ENCODE results near the gene HNRNPUL2. TPM values are rescaled to one million over a fixed set of nuclear protein-coding genes. Genes with fewer than 3 reads are reported as not detected.

Gene HNRNPUL2
- total and polyA plus RNA-seq, 10 of the 15 experiments (the other 5 are each of a cell fraction or from before 2014, with no cell fraction given): 1.6 to 72.2 (median 14.9) TPM

- SMC1A ChIA-PET (ENCODE audit: uncharacterized antibody, unreplicated experiment): no interaction called here
- intact Hi-C loops (cut with micrococcal nuclease; ENCODE audit: unreplicated experiment): no loop called here
- Histone ChIP-seq H3K4me1 (ENCODE audit: control insufficient read depth, insufficient read depth, low read length) (peaks cover 11% of the 10 kb centered on the region), H3K79me2 (ENCODE audit: control insufficient read depth, insufficient read depth, low read length) (peaks cover 20% of the 10 kb centered on the region), H3K27me3 (replicated peaks in 1 of 2; ENCODE audit: control insufficient read depth in 2 of 2, insufficient read depth in 2 of 2, low read length in 1 of 2) (no peaks in the 10 kb centered on the region), H4K20me1 (ENCODE audit: control insufficient read depth, insufficient read depth) (no peaks in the 10 kb centered on the region; the same call in 1 of the 2 replicates), H3K36me3 (ENCODE audit: control insufficient read depth in 2 of 2, insufficient read depth in 2 of 2, low read length in 1 of 2) (peaks cover 0 to 10% of the 10 kb centered on the region in 2 experiments; a peak in 1 of 4 replicates), H3K27ac (ENCODE audit: control insufficient read depth, insufficient read depth) (peak overlapping the region; percentile 94), H3K4me3 (peak overlapping the region; percentile 89), H3K9me3 (replicated peaks; ENCODE audit: control insufficient read depth, insufficient read depth, low read length) (no peaks in the 10 kb centered on the region), H2AFZ (ENCODE audit: control insufficient read depth, low read depth, low read length) (peak overlapping the region; percentile 78), H3K9ac (ENCODE audit: control insufficient read depth, insufficient read depth, low read length) (peak overlapping the region; percentile 94), H3K4me2 (ENCODE audit: control insufficient read depth, insufficient read depth) (peak overlapping the region; percentile 77)
- FAIRE-seq (no peak), DNase-seq (ENCODE audit: low read depth, low spot score) (no peak), ATAC-seq (no peak; the same call in 2 of the 3 replicates)
- BruUV-seq (replicated peaks): no TSS peak
- RAD21 ChIA-PET (ENCODE audit: unreplicated experiment): no interaction called here
- in situ Hi-C loops (cut with MboI): no loop called here
- CTCF ChIA-PET: interaction anchor here (1.5 kb wide), 1 partner anchor 11 kb away, joined by 4 read pairs; no protein-coding TSS in a partner anchor
- 2% methylated on average over 16 of the region's 16 CpGs for WGBS (ENCODE audit: insufficient coverage, insufficient replicate concordance, low lambda C conversion rate, missing lambda C conversion rate)
- POLR2A ChIA-PET: interaction anchor here (1.0 to 9.7 kb wide), 2 partner anchors 13 to 56 kb away, joined by 3 to 83 read pairs; partner anchors contain the start of genes C11orf98 and CSKMT
- TF ChIP-seq SPI1 (IDR thresholded peaks at IDR 0.05; ENCODE audit: borderline replicate concordance, insufficient read depth, low read depth, low read length): no peak
- no peak for TF ChIP-seq ZNF687 (IDR thresholded peaks at IDR 0.05)
- no peak for TF ChIP-seq JUNB (IDR thresholded peaks at IDR 0.05)
- TF ChIP-seq PML (IDR thresholded peaks at IDR 0.05; ENCODE audit: low read length): no peak
- no peak for TF ChIP-seq PAX5 (IDR thresholded peaks at IDR 0.05; ENCODE audit: borderline replicate concordance, low read depth, low read length)
- TF ChIP-seq FOXM1 (IDR thresholded peaks at IDR 0.05; ENCODE audit: low read depth, low read length): no peak
- no peak for TF ChIP-seq RUNX3 (IDR thresholded peaks at IDR 0.05; ENCODE audit: low read length)
- no peak for TF ChIP-seq ZBTB4 (CRISPR knock-in tag; IDR thresholded peaks at IDR 0.05)
- TF ChIP-seq ELK1 (IDR thresholded peaks at IDR 0.05; ENCODE audit: low read depth, low read length): no peak
- TF ChIP-seq USF1 (IDR thresholded peaks at IDR 0.05; ENCODE audit: borderline replicate concordance, extremely low read length, insufficient read depth, low read depth, low read length): no peak
- no peak for TF ChIP-seq SP1 (IDR thresholded peaks at IDR 0.05; ENCODE audit: low read depth, low read length)
- TF ChIP-seq ZBTB33 (IDR thresholded peaks at IDR 0.05): no peak
- TF ChIP-seq IKZF2 (IDR thresholded peaks at IDR 0.05): no peak
Observed at GRCh38 chr11:62678433-62678769, 48.9 kb downstream of the HNRNPUL2 start.

All from GM12878 (cell line).